ENCODE data around the gene BCKDK.
A peak's percentile ranks its signal among the peaks of the same experiment; 100 is the strongest.

BCKDK gene

DNA sequence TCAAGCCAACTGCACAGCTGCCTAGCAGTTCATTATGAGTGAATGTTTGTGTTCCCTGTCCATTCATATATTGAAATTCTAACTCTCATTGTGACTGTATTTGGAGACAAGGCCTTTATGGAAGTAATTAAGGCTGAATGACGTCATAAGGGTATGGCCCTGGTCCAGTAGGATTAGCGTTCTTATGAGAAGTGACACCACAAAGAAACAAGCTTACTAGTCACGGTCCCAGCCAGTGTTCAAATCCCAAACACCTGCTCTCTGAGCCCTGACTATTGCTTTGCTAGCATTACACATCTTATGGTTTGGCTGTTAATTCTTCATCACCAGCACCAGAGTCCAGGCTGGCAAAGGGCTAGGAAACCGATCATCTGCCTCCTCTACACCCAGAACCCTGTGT lies 36.3 kb upstream of the BCKDK start (continued):
- TF ChIP-seq SP7 (tag by site-specific recombination; IDR thresholded peaks at IDR 0.05) = peak; percentile 33
- TF ChIP-seq, protein P1, sequence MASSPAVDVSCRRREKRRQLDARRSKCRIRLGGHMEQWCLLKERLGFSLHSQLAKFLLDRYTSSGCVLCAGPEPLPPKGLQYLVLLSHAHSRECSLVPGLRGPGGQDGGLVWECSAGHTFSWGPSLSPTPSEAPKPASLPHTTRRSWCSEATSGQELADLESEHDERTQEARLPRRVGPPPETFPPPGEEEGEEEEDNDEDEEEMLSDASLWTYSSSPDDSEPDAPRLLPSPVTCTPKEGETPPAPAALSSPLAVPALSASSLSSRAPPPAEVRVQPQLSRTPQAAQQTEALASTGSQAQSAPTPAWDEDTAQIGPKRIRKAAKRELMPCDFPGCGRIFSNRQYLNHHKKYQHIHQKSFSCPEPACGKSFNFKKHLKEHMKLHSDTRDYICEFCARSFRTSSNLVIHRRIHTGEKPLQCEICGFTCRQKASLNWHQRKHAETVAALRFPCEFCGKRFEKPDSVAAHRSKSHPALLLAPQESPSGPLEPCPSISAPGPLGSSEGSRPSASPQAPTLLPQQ (tag by site-specific recombination; IDR thresholded peaks at IDR 0.05) = peak; percentile 29; the same call in 1 of the 2 replicates
- TF ChIP-seq, protein P2, sequence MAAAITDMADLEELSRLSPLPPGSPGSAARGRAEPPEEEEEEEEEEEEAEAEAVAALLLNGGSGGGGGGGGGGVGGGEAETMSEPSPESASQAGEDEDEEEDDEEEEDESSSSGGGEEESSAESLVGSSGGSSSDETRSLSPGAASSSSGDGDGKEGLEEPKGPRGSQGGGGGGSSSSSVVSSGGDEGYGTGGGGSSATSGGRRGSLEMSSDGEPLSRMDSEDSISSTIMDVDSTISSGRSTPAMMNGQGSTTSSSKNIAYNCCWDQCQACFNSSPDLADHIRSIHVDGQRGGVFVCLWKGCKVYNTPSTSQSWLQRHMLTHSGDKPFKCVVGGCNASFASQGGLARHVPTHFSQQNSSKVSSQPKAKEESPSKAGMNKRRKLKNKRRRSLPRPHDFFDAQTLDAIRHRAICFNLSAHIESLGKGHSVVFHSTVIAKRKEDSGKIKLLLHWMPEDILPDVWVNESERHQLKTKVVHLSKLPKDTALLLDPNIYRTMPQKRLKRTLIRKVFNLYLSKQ (tag by site-specific recombination; IDR thresholded peaks at IDR 0.05; ENCODE audit: borderline replicate concordance) = no peak
- TF ChIP-seq ZFP3 (tag by site-specific recombination; IDR thresholded peaks at IDR 0.05; ENCODE audit: low read depth) = no peak
- TF ChIP-seq BCL11B (tag by site-specific recombination; IDR thresholded peaks at IDR 0.05; ENCODE audit: low read depth) = no peak
- no peak for TF ChIP-seq ZNF16 (tag by site-specific recombination; IDR thresholded peaks at IDR 0.05; ENCODE audit: low read depth)
- TF ChIP-seq, protein P3, sequence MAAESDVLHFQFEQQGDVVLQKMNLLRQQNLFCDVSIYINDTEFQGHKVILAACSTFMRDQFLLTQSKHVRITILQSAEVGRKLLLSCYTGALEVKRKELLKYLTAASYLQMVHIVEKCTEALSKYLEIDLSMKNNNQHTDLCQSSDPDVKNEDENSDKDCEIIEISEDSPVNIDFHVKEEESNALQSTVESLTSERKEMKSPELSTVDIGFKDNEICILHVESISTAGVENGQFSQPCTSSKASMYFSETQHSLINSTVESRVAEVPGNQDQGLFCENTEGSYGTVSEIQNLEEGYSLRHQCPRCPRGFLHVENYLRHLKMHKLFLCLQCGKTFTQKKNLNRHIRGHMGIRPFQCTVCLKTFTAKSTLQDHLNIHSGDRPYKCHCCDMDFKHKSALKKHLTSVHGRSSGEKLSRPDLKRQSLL (tag by site-specific recombination; IDR thresholded peaks at IDR 0.05) = no peak
- TF ChIP-seq, protein P4, sequence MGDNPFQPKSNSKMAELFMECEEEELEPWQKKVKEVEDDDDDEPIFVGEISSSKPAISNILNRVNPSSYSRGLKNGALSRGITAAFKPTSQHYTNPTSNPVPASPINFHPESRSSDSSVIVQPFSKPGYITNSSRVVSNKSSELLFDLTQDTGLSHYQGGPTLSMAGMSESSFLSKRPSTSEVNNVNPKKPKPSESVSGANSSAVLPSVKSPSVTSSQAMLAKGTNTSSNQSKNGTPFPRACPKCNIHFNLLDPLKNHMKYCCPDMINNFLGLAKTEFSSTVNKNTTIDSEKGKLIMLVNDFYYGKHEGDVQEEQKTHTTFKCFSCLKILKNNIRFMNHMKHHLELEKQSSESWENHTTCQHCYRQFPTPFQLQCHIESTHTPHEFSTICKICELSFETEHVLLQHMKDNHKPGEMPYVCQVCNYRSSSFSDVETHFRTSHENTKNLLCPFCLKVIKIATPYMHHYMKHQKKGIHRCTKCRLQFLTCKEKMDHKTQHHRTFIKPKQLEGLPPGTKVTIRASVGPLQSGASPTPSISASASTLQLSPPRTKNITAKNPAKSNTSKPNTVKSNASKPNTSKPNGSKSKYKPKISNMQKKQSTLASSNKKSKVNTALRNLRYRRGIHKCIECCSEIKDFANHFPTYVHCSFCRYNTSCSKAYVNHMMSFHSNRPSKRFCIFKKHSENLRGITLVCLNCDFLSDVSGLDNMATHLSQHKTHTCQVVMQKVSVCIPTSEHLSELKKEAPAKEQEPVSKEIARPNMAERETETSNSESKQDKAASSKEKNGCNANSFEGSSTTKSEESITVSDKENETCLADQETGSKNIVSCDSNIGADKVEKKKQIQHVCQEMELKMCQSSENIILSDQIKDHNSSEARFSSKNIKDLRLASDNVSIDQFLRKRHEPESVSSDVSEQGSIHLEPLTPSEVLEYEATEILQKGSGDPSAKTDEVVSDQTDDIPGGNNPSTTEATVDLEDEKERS (tag by site-specific recombination; IDR thresholded peaks at IDR 0.05) = no peak
- TF ChIP-seq ZNF623 (tag by site-specific recombination; IDR thresholded peaks at IDR 0.05) = no peak
- TF ChIP-seq, protein P5, sequence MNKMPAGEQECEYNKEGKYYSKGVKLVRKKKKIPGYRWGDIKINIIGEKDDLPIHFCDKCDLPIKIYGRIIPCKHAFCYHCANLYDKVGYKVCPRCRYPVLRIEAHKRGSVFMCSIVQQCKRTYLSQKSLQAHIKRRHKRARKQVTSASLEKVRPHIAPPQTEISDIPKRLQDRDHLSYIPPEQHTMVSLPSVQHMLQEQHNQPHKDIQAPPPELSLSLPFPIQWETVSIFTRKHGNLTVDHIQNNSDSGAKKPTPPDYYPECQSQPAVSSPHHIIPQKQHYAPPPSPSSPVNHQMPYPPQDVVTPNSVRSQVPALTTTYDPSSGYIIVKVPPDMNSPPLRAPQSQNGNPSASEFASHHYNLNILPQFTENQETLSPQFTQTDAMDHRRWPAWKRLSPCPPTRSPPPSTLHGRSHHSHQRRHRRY (tag by site-specific recombination; IDR thresholded peaks at IDR 0.05) = no peak
- TF ChIP-seq, protein P6, sequence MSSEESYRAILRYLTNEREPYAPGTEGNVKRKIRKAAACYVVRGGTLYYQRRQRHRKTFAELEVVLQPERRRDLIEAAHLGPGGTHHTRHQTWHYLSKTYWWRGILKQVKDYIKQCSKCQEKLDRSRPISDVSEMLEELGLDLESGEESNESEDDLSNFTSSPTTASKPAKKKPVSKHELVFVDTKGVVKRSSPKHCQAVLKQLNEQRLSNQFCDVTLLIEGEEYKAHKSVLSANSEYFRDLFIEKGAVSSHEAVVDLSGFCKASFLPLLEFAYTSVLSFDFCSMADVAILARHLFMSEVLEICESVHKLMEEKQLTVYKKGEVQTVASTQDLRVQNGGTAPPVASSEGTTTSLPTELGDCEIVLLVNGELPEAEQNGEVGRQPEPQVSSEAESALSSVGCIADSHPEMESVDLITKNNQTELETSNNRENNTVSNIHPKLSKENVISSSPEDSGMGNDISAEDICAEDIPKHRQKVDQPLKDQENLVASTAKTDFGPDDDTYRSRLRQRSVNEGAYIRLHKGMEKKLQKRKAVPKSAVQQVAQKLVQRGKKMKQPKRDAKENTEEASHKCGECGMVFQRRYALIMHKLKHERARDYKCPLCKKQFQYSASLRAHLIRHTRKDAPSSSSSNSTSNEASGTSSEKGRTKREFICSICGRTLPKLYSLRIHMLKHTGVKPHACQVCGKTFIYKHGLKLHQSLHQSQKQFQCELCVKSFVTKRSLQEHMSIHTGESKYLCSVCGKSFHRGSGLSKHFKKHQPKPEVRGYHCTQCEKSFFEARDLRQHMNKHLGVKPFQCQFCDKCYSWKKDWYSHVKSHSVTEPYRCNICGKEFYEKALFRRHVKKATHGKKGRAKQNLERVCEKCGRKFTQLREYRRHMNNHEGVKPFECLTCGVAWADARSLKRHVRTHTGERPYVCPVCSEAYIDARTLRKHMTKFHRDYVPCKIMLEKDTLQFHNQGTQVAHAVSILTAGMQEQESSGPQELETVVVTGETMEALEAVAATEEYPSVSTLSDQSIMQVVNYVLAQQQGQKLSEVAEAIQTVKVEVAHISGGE (tag by site-specific recombination; conservative IDR thresholded peaks at IDR 0.05; ENCODE audit: low read depth) = no peak
- TF ChIP-seq, protein P7, sequence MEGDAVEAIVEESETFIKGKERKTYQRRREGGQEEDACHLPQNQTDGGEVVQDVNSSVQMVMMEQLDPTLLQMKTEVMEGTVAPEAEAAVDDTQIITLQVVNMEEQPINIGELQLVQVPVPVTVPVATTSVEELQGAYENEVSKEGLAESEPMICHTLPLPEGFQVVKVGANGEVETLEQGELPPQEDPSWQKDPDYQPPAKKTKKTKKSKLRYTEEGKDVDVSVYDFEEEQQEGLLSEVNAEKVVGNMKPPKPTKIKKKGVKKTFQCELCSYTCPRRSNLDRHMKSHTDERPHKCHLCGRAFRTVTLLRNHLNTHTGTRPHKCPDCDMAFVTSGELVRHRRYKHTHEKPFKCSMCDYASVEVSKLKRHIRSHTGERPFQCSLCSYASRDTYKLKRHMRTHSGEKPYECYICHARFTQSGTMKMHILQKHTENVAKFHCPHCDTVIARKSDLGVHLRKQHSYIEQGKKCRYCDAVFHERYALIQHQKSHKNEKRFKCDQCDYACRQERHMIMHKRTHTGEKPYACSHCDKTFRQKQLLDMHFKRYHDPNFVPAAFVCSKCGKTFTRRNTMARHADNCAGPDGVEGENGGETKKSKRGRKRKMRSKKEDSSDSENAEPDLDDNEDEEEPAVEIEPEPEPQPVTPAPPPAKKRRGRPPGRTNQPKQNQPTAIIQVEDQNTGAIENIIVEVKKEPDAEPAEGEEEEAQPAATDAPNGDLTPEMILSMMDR (tag by site-specific recombination; IDR thresholded peaks at IDR 0.05) = no peak
- no peak for TF ChIP-seq ZNF426 (tag by site-specific recombination; IDR thresholded peaks at IDR 0.05)
- TF ChIP-seq ZXDB (tag by site-specific recombination; IDR thresholded peaks at IDR 0.05) = 0 out of 2 replicates have a peak, but pooled peaks have one; percentile 25
- TF ChIP-seq ZNF169 (tag by site-specific recombination; IDR thresholded peaks at IDR 0.05) = no peak
- no peak for TF ChIP-seq ZNF174 (tag by site-specific recombination; IDR thresholded peaks at IDR 0.05)
- TF ChIP-seq KLF10 (tag by site-specific recombination; IDR thresholded peaks at IDR 0.05) = no peak
- TF ChIP-seq ZBTB7A (tag by site-specific recombination; IDR thresholded peaks at IDR 0.05; ENCODE audit: low read depth) = no peak
- TF ChIP-seq SCRT2 (tag by site-specific recombination; IDR thresholded peaks at IDR 0.05) = no peak
- no peak for TF ChIP-seq ZNF223 (tag by site-specific recombination; IDR thresholded peaks at IDR 0.05)
- no peak for TF ChIP-seq ZNF202 (tag by site-specific recombination; IDR thresholded peaks at IDR 0.05; ENCODE audit: borderline replicate concordance)
- no peak for TF ChIP-seq SP2 (tag by site-specific recombination; IDR thresholded peaks at IDR 0.05)
- TF ChIP-seq ZNF211 (tag by site-specific recombination; IDR thresholded peaks at IDR 0.05; ENCODE audit: low read depth) = no peak
- TF ChIP-seq, protein P8, sequence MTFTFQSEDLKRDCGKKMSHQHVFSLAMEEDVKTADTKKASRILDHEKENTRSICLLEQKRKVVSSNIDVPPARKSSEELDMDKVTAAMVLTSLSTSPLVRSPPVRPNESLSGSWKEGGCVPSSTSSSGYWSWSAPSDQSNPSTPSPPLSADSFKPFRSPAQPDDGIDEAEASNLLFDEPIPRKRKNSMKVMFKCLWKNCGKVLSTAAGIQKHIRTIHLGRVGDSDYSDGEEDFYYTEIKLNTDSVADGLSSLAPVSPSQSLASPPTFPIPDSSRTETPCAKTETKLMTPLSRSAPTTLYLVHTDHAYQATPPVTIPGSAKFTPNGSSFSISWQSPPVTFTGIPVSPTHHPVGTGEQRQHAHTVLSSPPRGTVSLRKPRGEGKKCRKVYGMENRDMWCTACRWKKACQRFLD (tag by site-specific recombination; IDR thresholded peaks at IDR 0.05) = no peak

Data from HEK293 (cell line).